Measurements from ENCODE around the gene GRM7.

- no peak for TF ChIP-seq CTCF (IDR thresholded peaks at IDR 0.05; ENCODE audit: low read length)
- TF ChIP-seq EZH2phosphoT487 (IDR thresholded peaks at IDR 0.05; ENCODE audit: low read length): no peak
These were observed 393.3 kb downstream of the GRM7 start for GRCh38 chr3:7254251-7254650.
